ENCODE data around the gene XPA.
"Not testable (repeated sequence)": the region's sequence is repeated elsewhere in the genome, so short reads cannot be mapped to it uniquely, and the experiment has no call there.

XPA gene

GRCh38 chr9:97696803-97697601 lies at the start of gene XPA:
Gene XPA, minus strand, starts transcription at chr9:97697340. Its CDS starts 48 bp downstream, at chr9:97697292.
- DNase-seq = peak; percentile 98

GRCh38 chr9:97744710-97745708 lies 47.9 kb upstream of the XPA start:
- no peak for DNase-seq

- DNase-seq = not testable (repeated sequence)
These were observed 46.9 kb upstream of the XPA start for GRCh38 chr9:97744025-97744424.

GRCh38 chr9:97742545-97742944 lies 45.4 kb upstream of the XPA start:
- no peak for DNase-seq

- DNase-seq = no peak
These were observed 44.8 kb upstream of the XPA start for GRCh38 chr9:97741947-97742346.

GRCh38 chr9:97740848-97741821 lies 44.0 kb upstream of the XPA start:
- DNase-seq = peak; percentile 48

- no peak for DNase-seq
These were observed 40.3 kb upstream of the XPA start for GRCh38 chr9:97737429-97737828.

- no peak for DNase-seq
These were observed 38.0 kb upstream of the XPA start for GRCh38 chr9:97735070-97735600.

GRCh38 chr9:97726716-97727115 lies 29.6 kb upstream of the XPA start:
- no peak for DNase-seq

- no peak for DNase-seq
These were observed 26.7 kb upstream of the XPA start for GRCh38 chr9:97723819-97724218.

GRCh38 chr9:97722331-97722730 lies 25.2 kb upstream of the XPA start:
- no peak for DNase-seq

GRCh38 chr9:97721396-97721795 lies 24.3 kb upstream of the XPA start:
- DNase-seq = no peak

- no peak for DNase-seq
These were observed 20.7 kb upstream of the XPA start for GRCh38 chr9:97717866-97718265.

GRCh38 chr9:97714435-97714834 lies 17.3 kb upstream of the XPA start:
- no peak for DNase-seq

GRCh38 chr9:97711223-97711626 lies 14.1 kb upstream of the XPA start:
- DNase-seq = no peak

GRCh38 chr9:97710356-97711222 lies 13.4 kb upstream of the XPA start:
- peak; percentile 50 for DNase-seq

GRCh38 chr9:97706246-97706645 lies 9.1 kb upstream of the XPA start:
- DNase-seq = no peak

GRCh38 chr9:97705354-97705950 lies 8.3 kb upstream of the XPA start:
- DNase-seq = no peak

GRCh38 chr9:97704851-97705250 lies 7.7 kb upstream of the XPA start:
- no peak for DNase-seq

- DNase-seq = no peak
These were observed 7.2 kb upstream of the XPA start for GRCh38 chr9:97704345-97704677.

Data from activated CD4-positive, alpha-beta T cell treated with anti-CD3 and anti-CD28 coated beads for 48 hours (primary cell).